RWPE2 (cell line): ENCODE measurements around the gene OR10AD1.

ENCODE experiments used
- ATAC-seq: fragments of 200-7000 bp; cut with Tn5 transposase; 3 replicates; pipeline ENCODE4 v1.9.1; 2021; ENCODE audit warnings: low read depth
- DNase-seq: peaks from one replicate; pipeline ENCODE4 v3.0.0-alpha.2; 2020; ENCODE audit warnings: low spot score
- H3K27ac ChIP-seq: fragments of 450-650 bp; 2 replicates; pipeline ENCODE4 v1.5.1; 2017; ENCODE audit warnings: mild to moderate bottlenecking; ENCODE audit not compliant: poor library complexity, severe bottlenecking
- H3K27me3 ChIP-seq: fragments of 250-450 bp; sonication (Bioruptor Pico); 2 replicates; pipeline ENCODE4 v1.5.1; 2021; ENCODE audit warnings: mild to moderate bottlenecking, moderate library complexity; ENCODE audit not compliant: insufficient read depth, poor library complexity, severe bottlenecking
- H3K36me3 ChIP-seq: fragments of 250-450 bp; sonication (Bioruptor Pico); 2 replicates; pipeline ENCODE4 v1.5.1; 2020; ENCODE audit warnings: low read depth, mild to moderate bottlenecking, moderate library complexity
- H3K4me1 ChIP-seq: fragments of 250-450 bp; sonication (Bioruptor Pico); 2 replicates; pipeline ENCODE4 v1.5.1; 2021; ENCODE audit warnings: mild to moderate bottlenecking, moderate library complexity; ENCODE audit not compliant: insufficient read depth, poor library complexity, severe bottlenecking
- H3K4me3 ChIP-seq: fragments of 250-450 bp; sonication (Bioruptor Pico); 2 replicates; pipeline ENCODE4 v1.5.1; 2021; ENCODE audit warnings: mild to moderate bottlenecking, moderate library complexity; ENCODE audit not compliant: severe bottlenecking
- H3K9me3 ChIP-seq: fragments of 250-450 bp; sonication (Bioruptor Pico); 2 replicates; pipeline ENCODE4 v1.5.1; 2021; ENCODE audit warnings: mild to moderate bottlenecking, moderate library complexity; ENCODE audit not compliant: severe bottlenecking
- TF ChIP-seq, protein P1 (sequence below): fragments of 450-650 bp; IDR thresholded peaks from one replicate; pipeline ENCODE4 v1.5.1; 2017; ENCODE audit warnings: mild to moderate bottlenecking, moderate library complexity; ENCODE audit not compliant: poor library complexity, severe bottlenecking

Gene OR10AD1

DNA sequence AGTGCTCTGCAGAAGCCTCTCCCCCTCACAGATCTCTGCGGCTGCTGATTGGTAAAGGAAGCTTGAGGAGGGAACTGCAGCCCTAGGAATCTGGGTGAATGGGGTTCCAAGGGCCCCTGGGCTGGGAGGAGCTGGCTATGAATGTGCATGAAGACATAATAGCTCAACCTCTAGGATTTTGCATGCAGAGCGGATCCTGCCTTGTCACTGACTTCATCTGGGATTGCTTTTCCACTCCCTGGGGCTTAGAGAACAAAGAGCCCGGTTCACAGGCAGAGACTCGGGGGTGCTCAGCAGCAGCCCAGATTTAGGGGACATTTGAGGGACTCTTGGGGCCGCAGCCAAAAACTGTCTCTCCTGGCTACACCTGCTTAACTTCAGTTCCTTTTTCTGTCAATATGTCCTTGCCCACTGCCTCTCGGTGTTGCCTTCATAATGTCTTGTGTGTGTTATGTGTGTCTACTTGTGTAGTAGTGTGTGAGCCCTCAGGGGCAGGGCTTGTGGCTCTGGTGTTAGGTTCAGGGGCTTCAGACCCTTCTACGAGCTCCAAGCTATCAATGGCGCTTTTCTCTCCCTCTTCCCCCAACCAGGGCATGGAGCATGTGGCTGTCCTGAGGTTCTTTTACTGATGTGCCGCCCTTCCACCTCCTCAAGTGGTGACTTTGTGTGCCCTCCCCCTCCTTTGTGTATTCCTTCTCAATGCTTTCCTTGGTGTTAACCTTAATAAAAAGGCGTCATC, 17.7 kb downstream of the OR10AD1 start:
- Histone ChIP-seq H3K4me3 (no peak overlapping the region), H3K36me3 (no peaks in the 10 kb centered on the region), H3K9me3 (no peaks in the 10 kb centered on the region), H3K27ac (no peak overlapping the region), H3K27me3 (peaks cover 45% of the 10 kb centered on the region), H3K4me1 (no peaks in the 10 kb centered on the region)
- TF ChIP-seq, protein P1, sequence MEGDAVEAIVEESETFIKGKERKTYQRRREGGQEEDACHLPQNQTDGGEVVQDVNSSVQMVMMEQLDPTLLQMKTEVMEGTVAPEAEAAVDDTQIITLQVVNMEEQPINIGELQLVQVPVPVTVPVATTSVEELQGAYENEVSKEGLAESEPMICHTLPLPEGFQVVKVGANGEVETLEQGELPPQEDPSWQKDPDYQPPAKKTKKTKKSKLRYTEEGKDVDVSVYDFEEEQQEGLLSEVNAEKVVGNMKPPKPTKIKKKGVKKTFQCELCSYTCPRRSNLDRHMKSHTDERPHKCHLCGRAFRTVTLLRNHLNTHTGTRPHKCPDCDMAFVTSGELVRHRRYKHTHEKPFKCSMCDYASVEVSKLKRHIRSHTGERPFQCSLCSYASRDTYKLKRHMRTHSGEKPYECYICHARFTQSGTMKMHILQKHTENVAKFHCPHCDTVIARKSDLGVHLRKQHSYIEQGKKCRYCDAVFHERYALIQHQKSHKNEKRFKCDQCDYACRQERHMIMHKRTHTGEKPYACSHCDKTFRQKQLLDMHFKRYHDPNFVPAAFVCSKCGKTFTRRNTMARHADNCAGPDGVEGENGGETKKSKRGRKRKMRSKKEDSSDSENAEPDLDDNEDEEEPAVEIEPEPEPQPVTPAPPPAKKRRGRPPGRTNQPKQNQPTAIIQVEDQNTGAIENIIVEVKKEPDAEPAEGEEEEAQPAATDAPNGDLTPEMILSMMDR: no peak
- ATAC-seq (no peak), DNase-seq (no peak)

GRCh38 chr12:48184549-48184922, 18.6 kb downstream of the OR10AD1 start:
- H3K4me3 ChIP-seq: no peak overlapping the region
- H3K27me3 ChIP-seq: peaks cover 45% of the 10 kb centered on the region
- ATAC-seq (no peak), DNase-seq (no peak)
- no peaks in the 10 kb centered on the region for H3K36me3 ChIP-seq
- no peak overlapping the region for H3K27ac ChIP-seq
- TF ChIP-seq, protein P1: no peak
- H3K9me3 ChIP-seq: no peaks in the 10 kb centered on the region
- no peaks in the 10 kb centered on the region for H3K4me1 ChIP-seq

- H3K36me3 ChIP-seq: no peaks in the 10 kb centered on the region
- DNase-seq: no peak
- peak overlapping the region; percentile 29 for H3K4me3 ChIP-seq
Measured at GRCh38 chr12:48183876-48184548, 19.1 kb downstream of the OR10AD1 start.

DNA sequence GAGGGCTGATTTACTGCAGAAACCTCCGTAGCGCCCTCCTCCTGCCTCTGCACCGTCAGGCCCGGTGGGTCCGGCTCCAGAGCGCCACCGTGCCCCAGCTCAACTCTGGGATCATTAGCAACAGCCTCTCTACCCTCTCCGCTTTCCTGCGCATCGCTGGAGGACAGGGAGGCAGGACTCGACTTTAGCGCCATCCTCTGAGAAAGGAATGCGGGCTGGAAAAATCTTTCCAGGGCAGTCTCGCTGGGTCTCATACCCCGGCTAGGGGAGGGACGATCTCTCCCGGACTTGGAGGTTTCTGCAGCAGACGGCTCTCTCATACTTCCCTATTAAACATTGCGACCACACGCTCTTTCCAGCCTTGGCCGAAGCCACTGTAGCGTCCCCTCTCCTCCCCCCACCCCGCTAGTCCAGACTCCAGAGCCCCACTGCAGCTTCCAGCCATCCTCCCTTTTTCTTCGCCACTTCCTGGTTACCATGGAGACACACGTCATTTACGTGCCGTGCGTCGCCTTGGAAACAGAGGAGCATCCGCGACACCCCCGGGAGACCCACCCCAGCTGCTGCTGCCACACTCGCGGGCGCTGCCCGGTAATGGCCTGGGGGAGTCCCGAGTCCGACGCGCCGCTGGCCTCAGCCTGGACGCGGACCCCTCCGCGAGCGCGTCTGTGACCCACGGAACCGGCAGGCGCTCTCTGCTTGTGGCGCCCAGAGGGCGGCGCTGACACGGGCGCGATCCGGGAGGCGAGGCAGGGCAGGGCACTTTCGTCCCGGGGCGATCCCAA, 19.8 kb downstream of the OR10AD1 start, which contains the start of gene CCDC184:
CCDC184 (plus strand) TSS at position 554 of the 785 bp plus-strand sequence. CDS start 479 bp downstream, outside the sequence.
- Histone ChIP-seq H3K4me1 (no peaks in the 10 kb centered on the region), H3K9me3 (no peaks in the 10 kb centered on the region), H3K4me3 (peak within 1 kb of the TSS; percentile 29), H3K27me3 (peaks cover 48% of the 10 kb centered on the region), H3K27ac (no peak within 1 kb of the TSS), H3K36me3 (no peaks in the 10 kb centered on the region)
- no peak for DNase-seq
- peak; percentile 42 for ATAC-seq
- TF ChIP-seq, protein P1: peak; percentile 32

More at GRCh38 chr12:48183876-48184548, 19.1 kb downstream of the OR10AD1 start:
- ATAC-seq: no peak
- no peaks in the 10 kb centered on the region for H3K9me3 ChIP-seq
- TF ChIP-seq, protein P1: peak; percentile 4
- H3K4me1 ChIP-seq: no peaks in the 10 kb centered on the region
- H3K27me3 ChIP-seq: peaks cover 45% of the 10 kb centered on the region
- H3K27ac ChIP-seq: no peak overlapping the region
